SK-N-SH treated with all-trans-retinoic acid at 6 μM for 48 hours (cell line): ENCODE data around the gene DCAF6.

Experiments used
- ATAC-seq: fragments of 200-7000 bp; cut with Tn5 transposase; 3 replicates; pipeline ENCODE4 v1.9.1; 2020; ENCODE audit warnings: mild to moderate bottlenecking, moderate library complexity
- ARNTL ChIP-seq: fragments of 450-650 bp; formaldehyde crosslinking; IDR thresholded peaks from 2 replicates; pipeline ENCODE4 v1.5.0; 2020; ENCODE audit warnings: low read depth, mild to moderate bottlenecking, moderate library complexity, borderline replicate concordance
- BACH2 ChIP-seq: fragments of 250-450 bp; sonication (Bioruptor Pico); IDR thresholded peaks from 2 replicates; pipeline ENCODE4 v1.9.0; 2021; ENCODE audit warnings: mild to moderate bottlenecking, borderline replicate concordance
- CREB5 ChIP-seq: fragments of 250-450 bp; sonication (Bioruptor Pico); IDR thresholded peaks from 2 replicates; pipeline ENCODE4 v1.5.1; 2020; ENCODE audit warnings: low read depth, mild to moderate bottlenecking, moderate library complexity
- CSDC2 ChIP-seq: fragments of 250-450 bp; sonication (Bioruptor Pico); IDR thresholded peaks from 2 replicates; pipeline ENCODE4 v1.5.0; 2020; ENCODE audit warnings: mild to moderate bottlenecking, moderate library complexity
- ESRRG ChIP-seq: fragments of 250-450 bp; sonication (Bioruptor Pico); IDR thresholded peaks from 2 replicates; pipeline ENCODE4 v1.6.1; 2021; ENCODE audit warnings: mild to moderate bottlenecking
- GLIS3 ChIP-seq: fragments of 250-450 bp; sonication (Bioruptor Pico); IDR thresholded peaks from 2 replicates; pipeline ENCODE4 v1.5.0; 2020; ENCODE audit warnings: mild to moderate bottlenecking, moderate library complexity
- ISL1 ChIP-seq: fragments of 250-450 bp; sonication (Bioruptor Pico); IDR thresholded peaks from 2 replicates; pipeline ENCODE4 v2.1.2; 2022; ENCODE audit warnings: mild to moderate bottlenecking, moderate library complexity
- OSR1 ChIP-seq: fragments of 250-450 bp; sonication (Bioruptor Pico); IDR thresholded peaks from 2 replicates; pipeline ENCODE4 v1.8.0; 2022; ENCODE audit warnings: moderate library complexity, mild to moderate bottlenecking, inconsistent platforms
- PPARA ChIP-seq: fragments of 250-450 bp; sonication (Bioruptor Pico); IDR thresholded peaks from 2 replicates; pipeline ENCODE4 v1.5.0; 2020; ENCODE audit warnings: mild to moderate bottlenecking, borderline replicate concordance
- RARB ChIP-seq: fragments of 250-450 bp; sonication (Bioruptor Pico); IDR thresholded peaks from 2 replicates; pipeline ENCODE4 v1.8.0; 2021; ENCODE audit warnings: mild to moderate bottlenecking, moderate library complexity
- SNAI2 ChIP-seq: fragments of 250-450 bp; sonication (Bioruptor Pico); IDR thresholded peaks from 2 replicates; pipeline ENCODE4 v1.5.0; 2020; ENCODE audit warnings: mild to moderate bottlenecking, moderate library complexity
- TCF4 ChIP-seq: fragments of 250-450 bp; sonication (Bioruptor Pico); IDR thresholded peaks from 2 replicates; pipeline ENCODE4 v1.8.0; 2021; ENCODE audit warnings: mild to moderate bottlenecking, moderate library complexity, borderline replicate concordance
- TOX ChIP-seq: fragments of 250-450 bp; sonication (Bioruptor Pico); IDR thresholded peaks from 2 replicates; pipeline ENCODE4 v1.8.0; 2021; ENCODE audit warnings: mild to moderate bottlenecking, moderate library complexity, borderline replicate concordance
- TSHZ2 ChIP-seq: fragments of 250-450 bp; sonication (Bioruptor Pico); IDR thresholded peaks from 2 replicates; pipeline ENCODE4 v1.5.0; 2020; ENCODE audit warnings: mild to moderate bottlenecking, moderate library complexity
- ZC3H10 ChIP-seq: fragments of 250-450 bp; sonication (Bioruptor Pico); IDR thresholded peaks from 2 replicates; pipeline ENCODE4 v1.5.1; 2021; ENCODE audit warnings: mild to moderate bottlenecking, moderate library complexity
- ZFP3 ChIP-seq: fragments of 250-450 bp; sonication (Bioruptor Pico); IDR thresholded peaks from 2 replicates; pipeline ENCODE4 v1.5.0; 2020; ENCODE audit warnings: mild to moderate bottlenecking, moderate library complexity
- ZFP30 ChIP-seq: fragments of 450-650 bp; formaldehyde crosslinking; IDR thresholded peaks from 2 replicates; pipeline ENCODE4 v1.5.0; 2022; ENCODE audit warnings: mild to moderate bottlenecking, moderate library complexity
- ZNF565 ChIP-seq: fragments of 450-650 bp; formaldehyde crosslinking; conservative IDR thresholded peaks from 2 replicates; pipeline ENCODE4 v1.5.0; 2020; ENCODE audit warnings: low read depth, mild to moderate bottlenecking, moderate library complexity
- ZNF70 ChIP-seq: fragments of 450-650 bp; formaldehyde crosslinking; IDR thresholded peaks from 2 replicates; pipeline ENCODE4 v1.5.0; 2020; ENCODE audit warnings: mild to moderate bottlenecking, moderate library complexity
- ZNF8 ChIP-seq: fragments of 450-650 bp; formaldehyde crosslinking; IDR thresholded peaks from 2 replicates; pipeline ENCODE4 v1.5.0; 2020; ENCODE audit warnings: mild to moderate bottlenecking, moderate library complexity
- TF ChIP-seq, protein P1 (sequence below): fragments of 250-450 bp; sonication (Bioruptor Pico); IDR thresholded peaks from 2 replicates; pipeline ENCODE4 v1.8.0; 2021; ENCODE audit warnings: low read depth, mild to moderate bottlenecking, moderate library complexity, borderline replicate concordance

The DCAF6 gene

DNA sequence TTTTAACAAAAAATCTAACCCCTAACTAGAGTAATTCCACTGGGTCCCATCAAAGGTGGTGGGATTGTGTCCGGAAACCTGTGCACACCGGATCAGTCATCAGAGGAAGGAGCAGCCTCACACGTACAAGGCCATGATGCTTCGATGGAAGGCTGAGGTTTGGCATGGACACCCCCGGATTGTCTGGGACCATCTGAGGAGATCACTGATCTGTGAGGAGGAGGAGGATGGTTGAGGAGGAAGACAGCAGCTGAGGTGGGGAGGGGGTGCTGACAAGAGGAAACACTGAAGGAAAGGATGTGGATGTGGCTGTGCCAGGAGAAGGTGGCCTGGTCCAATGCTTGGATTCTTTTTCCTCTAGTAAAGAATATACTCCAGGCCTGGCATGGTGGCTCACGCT is 159.0 kb downstream of the DCAF6 start (continued):
- TF ChIP-seq, protein P1, sequence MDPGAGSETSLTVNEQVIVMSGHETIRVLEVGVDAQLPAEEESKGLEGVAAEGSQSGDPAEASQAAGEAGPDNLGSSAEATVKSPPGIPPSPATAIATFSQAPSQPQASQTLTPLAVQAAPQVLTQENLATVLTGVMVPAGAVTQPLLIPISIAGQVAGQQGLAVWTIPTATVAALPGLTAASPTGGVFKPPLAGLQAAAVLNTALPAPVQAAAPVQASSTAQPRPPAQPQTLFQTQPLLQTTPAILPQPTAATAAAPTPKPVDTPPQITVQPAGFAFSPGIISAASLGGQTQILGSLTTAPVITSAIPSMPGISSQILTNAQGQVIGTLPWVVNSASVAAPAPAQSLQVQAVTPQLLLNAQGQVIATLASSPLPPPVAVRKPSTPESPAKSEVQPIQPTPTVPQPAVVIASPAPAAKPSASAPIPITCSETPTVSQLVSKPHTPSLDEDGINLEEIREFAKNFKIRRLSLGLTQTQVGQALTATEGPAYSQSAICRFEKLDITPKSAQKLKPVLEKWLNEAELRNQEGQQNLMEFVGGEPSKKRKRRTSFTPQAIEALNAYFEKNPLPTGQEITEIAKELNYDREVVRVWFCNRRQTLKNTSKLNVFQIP (CRISPR knock-in tag): no peak
- no peak for TF ChIP-seq CSDC2 (CRISPR knock-in tag)
- TF ChIP-seq ZFP30 (CRISPR knock-in tag): no peak
- TF ChIP-seq TCF4 (CRISPR knock-in tag): no peak
- no peak for TF ChIP-seq GLIS3 (CRISPR knock-in tag)
- no peak for TF ChIP-seq PPARA
- no peak for TF ChIP-seq RARB (CRISPR knock-in tag)
- TF ChIP-seq, all 23 proteins: peak for 0

GRCh38 chr1:168096296-168097165 is 160.0 kb downstream of the DCAF6 start:
- no peak for TF ChIP-seq PPARA
- no peak for TF ChIP-seq ZC3H10 (CRISPR knock-in tag)
- no peak for TF ChIP-seq ISL1
- TF ChIP-seq, protein P1 (CRISPR knock-in tag): no peak
- TF ChIP-seq ESRRG: no peak
- no peak for TF ChIP-seq RARB (CRISPR knock-in tag)
- TF ChIP-seq TCF4 (CRISPR knock-in tag): no peak
- TF ChIP-seq ZNF8 (CRISPR knock-in tag): no peak
- TF ChIP-seq CSDC2 (CRISPR knock-in tag): no peak
- no peak for ATAC-seq

GRCh38 chr1:168097921-168098528 is 161.5 kb downstream of the DCAF6 start:
- ATAC-seq: no peak
- no peak for TF ChIP-seq ZC3H10 (CRISPR knock-in tag)
- TF ChIP-seq ZNF8 (CRISPR knock-in tag): no peak
- TF ChIP-seq CREB5 (CRISPR knock-in tag): no peak
- TF ChIP-seq ZNF70 (CRISPR knock-in tag): no peak
- TF ChIP-seq ARNTL (CRISPR knock-in tag): no peak
- TF ChIP-seq CSDC2 (CRISPR knock-in tag): no peak
- TF ChIP-seq SNAI2: no peak
- TF ChIP-seq, protein P1 (CRISPR knock-in tag): no peak
- TF ChIP-seq BACH2 (CRISPR knock-in tag): no peak
- TF ChIP-seq TOX (CRISPR knock-in tag): no peak
- no peak for TF ChIP-seq PPARA
- no peak for TF ChIP-seq RARB (CRISPR knock-in tag)
- TF ChIP-seq GLIS3 (CRISPR knock-in tag): no peak
- no peak for TF ChIP-seq TSHZ2 (CRISPR knock-in tag)
- no peak for TF ChIP-seq TCF4 (CRISPR knock-in tag)
- no peak for TF ChIP-seq OSR1 (CRISPR knock-in tag)
- no peak for TF ChIP-seq ZFP3 (CRISPR knock-in tag)
- no peak for TF ChIP-seq ZNF565 (CRISPR knock-in tag)
- no peak for TF ChIP-seq ZFP30 (CRISPR knock-in tag)
